HepG2 (cell line): Measurements from ENCODE around the gene TNIP1. TPM values are rescaled to one million over a fixed set of nuclear protein-coding genes. Genes with fewer than 3 reads are reported as not detected.
A peak's percentile ranks its signal among the peaks of the same experiment; 100 is the strongest.

ENCODE experiments used
- ATAC-seq: fragments of 200-7000 bp; cut with Tn5 transposase; 3 replicates; pipeline ENCODE4 v1.9.1; 2020; ENCODE audit warnings: mild to moderate bottlenecking, moderate library complexity
- BruUV-seq: library from RNA; stranded (reverse); fragments of 400-500 nt; replicated peaks from 2 replicates; lab custom pipeline; 2021; lab: Mats Ljungman, UMichigan
- CTCF ChIA-PET: fragments of 300-600 bp; formaldehyde crosslinking; extraction: SDS; loops from one replicate; lab custom pipeline; 2021; ENCODE audit warnings: low total read pairs, inconsistent platforms, low intra/inter-chr PET ratio; lab: Yijun Ruan, JAX
- POLR2A ChIA-PET: fragments of 350-600 bp; sonication (Branson Sonifier 250); formaldehyde crosslinking; loops from one replicate; lab custom pipeline; 2020; ENCODE audit warnings: antibody characterized with exemption, inconsistent platforms; lab: Yijun Ruan, JAX
- DNase-seq: peaks from one replicate; pipeline ENCODE4 v3.0.0-alpha.2; 2015; ENCODE audit warnings: low spot score
- FAIRE-seq: peaks from 3 replicates; lab custom pipeline; 2011; peaks lifted over from hg19 to GRCh38; lab: Jason Lieb, UNC
- H2AFZ ChIP-seq: one replicate; pipeline ENCODE4 v1.6.1; 2011; ENCODE audit warnings: low read length, inconsistent platforms
- H3K27ac ChIP-seq: fragments of 300-600 bp; 3 replicates; pipeline ENCODE4 v1.8.0; 2011; ENCODE audit warnings: mixed run types, mild to moderate bottlenecking, mixed read lengths, low read length, inconsistent platforms; ENCODE audit not compliant: insufficient read depth; ENCODE audit errors: extremely low read length
- H3K27me3 ChIP-seq, 2 experiments: fragments of 200-600 bp in 1 of 2; 2 replicates in 1 of 2; 3 replicates in 1 of 2; pipeline versions ENCODE4 v1.6.0 to v1.8.0; 2011; ENCODE audit warnings: low read length in 2 of 2, mild to moderate bottlenecking in 2 of 2, moderate library complexity in 2 of 2, inconsistent platforms in 1 of 2; ENCODE audit not compliant: insufficient read depth in 2 of 2, control insufficient read depth in 1 of 2
- H3K36me3 ChIP-seq, 2 experiments: fragments of 200-600 bp in 1 of 2; replicated peaks in 1 of 2; 2 replicates in 1 of 2; 3 replicates in 1 of 2; pipeline versions ENCODE4 v1.5.1 to v1.8.0; 2011; ENCODE audit warnings: low read length in 2 of 2, inconsistent platforms in 1 of 2; ENCODE audit not compliant: insufficient read depth in 2 of 2, control insufficient read depth in 1 of 2
- H3K4me1 ChIP-seq: 2 replicates; pipeline ENCODE4 v1.5.1; 2012; ENCODE audit warnings: low read length, inconsistent platforms; ENCODE audit not compliant: insufficient read depth
- H3K4me2 ChIP-seq: 2 replicates; pipeline ENCODE4 v1.6.0; 2011; ENCODE audit warnings: low read depth, low read length, inconsistent platforms
- H3K4me3 ChIP-seq, 3 experiments: fragments of 200-600 bp in 1 of 3; sonication (generic), shearing (Covaris generic) in 1 of 3; replicated peaks in 1 of 3; 2 replicates each; pipeline ENCODE4 v1.5.1; 2011 to 2016; ENCODE audit warnings: low read length in 3 of 3, inconsistent platforms in 2 of 3, low read depth in 2 of 3, mild to moderate bottlenecking in 2 of 3, control low read depth in 1 of 3, mixed read lengths in 1 of 3; ENCODE audit not compliant: insufficient read depth in 1 of 3
- H3K79me2 ChIP-seq: one replicate; pipeline ENCODE4 v1.6.1; 2011; ENCODE audit warnings: low read length, inconsistent platforms; ENCODE audit not compliant: insufficient read depth
- H3K9ac ChIP-seq: 2 replicates; pipeline ENCODE4 v1.6.0; 2011; ENCODE audit warnings: mild to moderate bottlenecking, low read depth, low read length, inconsistent platforms; ENCODE audit not compliant: insufficient read depth
- H3K9me3 ChIP-seq: 2 replicates; pipeline ENCODE4 v1.5.1; 2012; ENCODE audit warnings: mild to moderate bottlenecking, low read length
- H4K20me1 ChIP-seq: 2 replicates; pipeline ENCODE4 v1.6.0; 2011; ENCODE audit warnings: inconsistent platforms, mild to moderate bottlenecking, low read length, moderate library complexity; ENCODE audit not compliant: insufficient read depth
- ELF3 ChIP-seq: IDR thresholded peaks from 2 replicates; pipeline ENCODE4 v1.6.1; 2016; ENCODE audit warnings: missing genetic modification reagents, missing compliant biosample characterization
- EP300 ChIP-seq, 3 experiments: sonication (generic) in 1 of 3; formaldehyde crosslinking in 1 of 3; IDR thresholded peaks; 2 replicates each; pipeline versions ENCODE4 v1.5.1 to v1.6.1; 2011 to 2020; ENCODE audit warnings: low read depth in 2 of 3, low read length in 2 of 3, borderline replicate concordance in 1 of 3, improper control_type of control experiment in 1 of 3, mild to moderate bottlenecking in 1 of 3, missing genetic modification reagents in 1 of 3, moderate library complexity in 1 of 3
- GATAD2A ChIP-seq: IDR thresholded peaks from 2 replicates; pipeline ENCODE4 v1.6.1; 2016
- HIVEP1 ChIP-seq: sonication (generic); formaldehyde crosslinking; IDR thresholded peaks from 2 replicates; pipeline ENCODE4 v1.4.0; 2020; ENCODE audit warnings: mild to moderate bottlenecking, missing genetic modification reagents
- HOXA9 ChIP-seq: sonication (generic); formaldehyde crosslinking; IDR thresholded peaks from 2 replicates; pipeline ENCODE4 v1.8.1; 2022; ENCODE audit warnings: missing genetic modification reagents, mild to moderate bottlenecking, moderate library complexity, borderline replicate concordance
- KDM6A ChIP-seq: IDR thresholded peaks from 2 replicates; pipeline ENCODE4 v1.6.1; 2016; ENCODE audit warnings: low read depth
- KMT2B ChIP-seq: IDR thresholded peaks from 2 replicates; pipeline ENCODE4 v1.6.1; 2016; ENCODE audit warnings: missing genetic modification reagents, missing compliant biosample characterization
- LCORL ChIP-seq, 2 experiments: fragments of 450-650 bp in 1 of 2; sonication (generic) in 1 of 2; formaldehyde crosslinking in 1 of 2; IDR thresholded peaks; 2 replicates each; pipeline versions ENCODE4 v1.5.0 to v1.6.1; 2017 to 2020; ENCODE audit warnings: antibody characterized with exemption in 1 of 2, missing genetic modification reagents in 1 of 2
- PLSCR1 ChIP-seq: sonication (generic); formaldehyde crosslinking; IDR thresholded peaks from 2 replicates; pipeline ENCODE4 v1.5.0; 2020; ENCODE audit warnings: missing genetic modification reagents, mild to moderate bottlenecking, borderline replicate concordance
- SETDB1 ChIP-seq: sonication (generic); formaldehyde crosslinking; IDR thresholded peaks from 2 replicates; pipeline ENCODE4 v1.5.1; 2020; ENCODE audit warnings: missing genetic modification reagents, mild to moderate bottlenecking, borderline replicate concordance
- SOX13 ChIP-seq, 3 experiments: fragments of 450-650 bp in 1 of 3; sonication (generic) in 1 of 3; formaldehyde crosslinking in 1 of 3; IDR thresholded peaks in 2 of 3; conservative IDR thresholded peaks in 1 of 3; 2 replicates each; pipeline versions ENCODE4 v1.5.0 to v1.6.1; 2016 to 2020; ENCODE audit warnings: antibody characterized with exemption in 1 of 3, mild to moderate bottlenecking in 1 of 3, missing compliant biosample characterization in 1 of 3, missing genetic modification reagents in 1 of 3, moderate library complexity in 1 of 3
- ZNF546 ChIP-seq: sonication (generic); formaldehyde crosslinking; conservative IDR thresholded peaks from 2 replicates; pipeline ENCODE4 v1.8.1; 2023; ENCODE audit warnings: mild to moderate bottlenecking, missing genetic modification reagents
- ZNF672 ChIP-seq: sonication (generic); formaldehyde crosslinking; IDR thresholded peaks from 2 replicates; pipeline ENCODE4 v1.8.1; 2022; ENCODE audit warnings: missing genetic modification reagents
- ZNF703 ChIP-seq: sonication (generic); formaldehyde crosslinking; IDR thresholded peaks from 2 replicates; pipeline ENCODE4 v1.5.1; 2020; ENCODE audit warnings: missing genetic modification reagents, mild to moderate bottlenecking, moderate library complexity, borderline replicate concordance
- ZSCAN21 ChIP-seq: sonication (generic); formaldehyde crosslinking; IDR thresholded peaks from 2 replicates; pipeline ENCODE4 v1.8.0; 2022; ENCODE audit warnings: mild to moderate bottlenecking, missing genetic modification reagents, moderate library complexity, borderline replicate concordance
- WGBS: methylation state at CpG from one replicate; pipeline ENCODE4 v1.1.6; 2017; ENCODE audit warnings: low lambda C conversion rate; 5-methylcytosine and 5-hydroxymethylcytosine counted together
- in situ Hi-C: cut with HindIII; loops from 2 replicates; pipeline ENCODE4 v1.10.0; 2017; ENCODE audit warnings: low pct_unique_long_range_greater_than_20kb; ENCODE audit not compliant: extremely low pct_ligation_motif_present
- intact Hi-C: fragments of 100-400 bp; cut with micrococcal nuclease; formaldehyde crosslinking; loops from one replicate; pipeline ENCODE4 v1.10.0; 2022; ENCODE audit not compliant: unreplicated experiment
- polyA plus RNA-seq, 8 experiments: library from polyadenylated mRNA; depleted of rRNA in 3 of 8; stranded (reverse) in 7 of 8; unstranded in 1 of 8; fragments of >200 nt; fragmentation: Illumina TruSeq in 4 of 8; extraction: Trizol in 4 of 8; gene quantifications; 2 replicates each; pipeline versions ENCODE4 v1.2.1 to v1.2.3, GENCODE V29; 2011 to 2016; ENCODE audit warnings: low read depth in 4 of 8, missing spikeins in 1 of 8, mixed read lengths in 1 of 8; ENCODE audit not compliant: insufficient read depth in 1 of 8
- total RNA-seq, 5 experiments: library from RNA; depleted of rRNA; stranded (reverse); fragments of >200 nt; fragmentation: Illumina TruSeq; extraction: Trizol; gene quantifications; 2 replicates each; pipeline ENCODE4 v1.2.3, GENCODE V29; 2016; ENCODE audit warnings: low read depth in 1 of 5
- TF ChIP-seq, protein P1 (sequence below): IDR thresholded peaks from 2 replicates; pipeline ENCODE4 v1.6.1; 2018; ENCODE audit warnings: missing genetic modification reagents, mild to moderate bottlenecking, missing compliant biosample characterization
- TF ChIP-seq, protein P2 (sequence below): IDR thresholded peaks from 2 replicates; pipeline ENCODE4 v1.6.1; 2012; ENCODE audit warnings: low read depth, low read length, improper control_type of control experiment

Gene TNIP1
- total and polyA plus RNA-seq, 2 of the 13 experiments (the other 11 are each of a cell fraction or from before 2014, with no cell fraction given): 26.2 to 45.9 TPM

DNA sequence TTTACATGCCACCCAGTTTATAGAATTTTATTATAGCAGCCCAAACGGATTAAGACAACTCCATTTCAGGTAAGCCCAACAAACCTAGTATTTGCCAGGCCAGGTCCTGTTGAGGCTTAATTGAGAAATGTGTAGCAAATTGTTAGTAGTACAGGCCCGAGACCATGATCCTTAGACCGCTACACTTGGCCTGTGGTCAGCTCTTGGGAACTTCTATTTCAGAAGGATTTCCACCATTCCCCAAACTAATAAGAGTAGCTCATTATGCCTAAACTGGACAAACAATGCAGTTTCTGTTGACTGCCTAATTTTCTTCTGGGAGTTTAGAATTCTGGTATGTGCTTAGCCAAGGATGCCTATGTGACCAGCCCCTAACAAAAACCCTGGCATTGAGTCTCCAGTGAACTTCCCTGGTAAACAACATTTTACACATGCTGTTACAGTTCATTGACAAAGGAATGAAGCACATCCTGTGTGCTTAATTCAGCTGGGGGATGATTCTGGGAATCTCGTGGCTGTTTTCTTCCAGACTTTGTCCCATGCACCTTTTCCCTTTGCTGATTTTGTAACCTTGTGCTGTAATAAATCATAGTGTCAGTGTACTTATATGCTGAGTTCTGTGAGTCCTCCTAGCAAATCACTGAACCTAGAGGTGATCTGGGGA is 66.0 kb downstream of the TNIP1 start:
- POLR2A ChIA-PET: no interaction called here
- H3K9me3 ChIP-seq: no peaks in the 10 kb centered on the region
- 50% methylated on average over 3 of the region's 4 CpGs for WGBS
- TF ChIP-seq SETDB1 (CRISPR knock-in tag): no peak
- TF ChIP-seq HIVEP1 (CRISPR knock-in tag): no peak
- TF ChIP-seq ZNF546 (CRISPR knock-in tag): no peak
- TF ChIP-seq ZNF672: no peak
- peak in 1 of 2 experiments; percentile 65; a peak in 2 of 4 replicates for TF ChIP-seq EP300 (IDR thresholded peaks at IDR 0.05; ENCODE audit: low read depth in 2 of 2, low read length in 2 of 2)
- peak; percentile 48; the same call in 1 of the 2 replicates for TF ChIP-seq EP300 (CRISPR knock-in tag; IDR thresholded peaks at IDR 0.05; ENCODE audit: borderline replicate concordance)
- TF ChIP-seq, protein P1, sequence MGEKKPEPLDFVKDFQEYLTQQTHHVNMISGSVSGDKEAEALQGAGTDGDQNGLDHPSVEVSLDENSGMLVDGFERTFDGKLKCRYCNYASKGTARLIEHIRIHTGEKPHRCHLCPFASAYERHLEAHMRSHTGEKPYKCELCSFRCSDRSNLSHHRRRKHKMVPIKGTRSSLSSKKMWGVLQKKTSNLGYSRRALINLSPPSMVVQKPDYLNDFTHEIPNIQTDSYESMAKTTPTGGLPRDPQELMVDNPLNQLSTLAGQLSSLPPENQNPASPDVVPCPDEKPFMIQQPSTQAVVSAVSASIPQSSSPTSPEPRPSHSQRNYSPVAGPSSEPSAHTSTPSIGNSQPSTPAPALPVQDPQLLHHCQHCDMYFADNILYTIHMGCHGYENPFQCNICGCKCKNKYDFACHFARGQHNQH (CRISPR knock-in tag): 0 out of 2 replicates have a peak, but pooled peaks have one; percentile 58
- TF ChIP-seq KMT2B (CRISPR knock-in tag): no peak
- TF ChIP-seq LCORL (IDR thresholded peaks at IDR 0.05): no peak
- TF ChIP-seq LCORL (CRISPR knock-in tag; IDR thresholded peaks at IDR 0.05): peak; percentile 73; the same call in 1 of the 2 replicates
- no peak for TF ChIP-seq PLSCR1 (CRISPR knock-in tag)
- no peak for TF ChIP-seq ZNF703 (CRISPR knock-in tag)
- TF ChIP-seq KDM6A (CRISPR knock-in tag): peak; percentile 48
- TF ChIP-seq ELF3: peak; percentile 73
- TF ChIP-seq, protein P2, sequence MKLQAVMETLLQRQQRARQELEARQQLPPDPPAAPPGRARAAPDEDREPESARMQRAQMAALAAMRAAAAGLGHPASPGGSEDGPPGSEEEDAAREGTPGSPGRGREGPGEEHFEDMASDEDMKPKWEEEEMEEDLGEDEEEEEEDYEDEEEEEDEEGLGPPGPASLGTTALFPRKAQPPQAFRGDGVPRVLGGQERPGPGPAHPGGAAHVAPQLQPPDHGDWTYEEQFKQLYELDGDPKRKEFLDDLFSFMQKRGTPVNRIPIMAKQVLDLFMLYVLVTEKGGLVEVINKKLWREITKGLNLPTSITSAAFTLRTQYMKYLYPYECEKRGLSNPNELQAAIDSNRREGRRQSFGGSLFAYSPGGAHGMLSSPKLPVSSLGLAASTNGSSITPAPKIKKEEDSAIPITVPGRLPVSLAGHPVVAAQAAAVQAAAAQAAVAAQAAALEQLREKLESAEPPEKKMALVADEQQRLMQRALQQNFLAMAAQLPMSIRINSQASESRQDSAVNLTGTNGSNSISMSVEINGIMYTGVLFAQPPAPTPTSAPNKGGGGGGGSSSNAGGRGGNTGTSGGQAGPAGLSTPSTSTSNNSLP: 0 out of 2 replicates have a peak, but pooled peaks have one; percentile 46
- 0 out of 2 replicates have a peak, but pooled peaks have one; percentile 34 for TF ChIP-seq GATAD2A (CRISPR knock-in tag)
- peak; percentile 87 for TF ChIP-seq HOXA9 (CRISPR knock-in tag)
- TF ChIP-seq SOX13 (IDR thresholded peaks at IDR 0.05): no peak; the same call in 1 of the 2 replicates
- peak in 1 of 2 experiments; percentile 81; a peak in 2 of 4 replicates for TF ChIP-seq SOX13 (CRISPR knock-in tag; conservative IDR thresholded peaks at IDR 0.05 in 1 of 2, IDR thresholded peaks at IDR 0.05 in 1 of 2)
- no peak for TF ChIP-seq ZSCAN21 (CRISPR knock-in tag)

More for the DNA sequence above, 66.0 kb downstream of the TNIP1 start:
- no peak overlapping the region for H3K9ac ChIP-seq
- FAIRE-seq: peak; percentile 36
- in situ Hi-C loops: no loop called here
- H3K4me1 ChIP-seq: peaks cover 99% of the 10 kb centered on the region
- intact Hi-C loops: no loop called here
- no peaks in the 10 kb centered on the region for H3K36me3 ChIP-seq
- peak overlapping the region; percentile 32 for H3K27ac ChIP-seq
- no peaks in the 10 kb centered on the region for H3K79me2 ChIP-seq
- peak; percentile 55 for ATAC-seq
- H3K4me3 ChIP-seq: peak overlapping the region in 1 of 3 experiments; percentile 1; a peak in 1 of 6 replicates
- no peaks in the 10 kb centered on the region for H3K27me3 ChIP-seq
- peak overlapping the region; percentile 39 for H3K4me2 ChIP-seq
- H4K20me1 ChIP-seq: no peaks in the 10 kb centered on the region
- BruUV-seq: no TSS peak
- CTCF ChIA-PET: no interaction called here
- no peak overlapping the region for H2AFZ ChIP-seq
- peak; percentile 71 for DNase-seq
